Measurements from ENCODE around the gene CHST7.

CHST7 gene

DNA sequence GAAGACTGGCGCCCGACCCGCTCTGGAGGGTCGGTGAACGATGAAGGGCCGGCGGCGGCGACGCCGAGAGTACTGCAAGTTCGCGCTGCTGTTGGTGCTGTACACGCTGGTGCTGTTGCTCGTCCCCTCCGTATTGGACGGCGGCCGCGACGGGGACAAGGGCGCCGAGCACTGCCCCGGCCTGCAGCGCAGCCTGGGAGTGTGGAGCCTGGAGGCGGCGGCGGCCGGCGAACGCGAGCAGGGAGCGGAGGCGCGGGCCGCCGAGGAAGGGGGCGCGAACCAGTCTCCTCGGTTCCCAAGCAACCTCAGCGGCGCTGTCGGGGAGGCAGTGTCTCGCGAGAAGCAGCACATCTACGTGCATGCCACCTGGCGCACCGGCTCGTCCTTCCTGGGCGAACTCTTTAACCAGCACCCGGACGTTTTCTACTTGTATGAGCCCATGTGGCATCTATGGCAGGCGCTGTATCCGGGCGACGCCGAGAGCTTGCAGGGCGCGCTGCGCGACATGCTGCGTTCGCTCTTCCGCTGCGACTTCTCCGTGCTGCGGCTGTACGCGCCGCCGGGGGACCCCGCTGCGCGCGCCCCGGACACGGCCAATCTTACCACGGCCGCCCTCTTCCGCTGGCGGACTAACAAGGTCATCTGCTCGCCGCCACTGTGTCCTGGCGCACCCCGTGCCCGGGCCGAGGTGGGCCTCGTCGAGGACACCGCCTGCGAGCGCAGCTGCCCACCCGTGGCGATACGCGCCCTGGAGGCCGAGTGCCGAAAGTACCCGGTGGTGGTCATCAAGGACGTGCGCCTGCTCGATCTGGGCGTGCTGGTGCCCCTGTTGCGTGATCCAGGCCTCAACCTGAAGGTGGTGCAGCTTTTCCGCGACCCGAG, 568 bp downstream of the CHST7 start:
- peak; percentile 72 for DNase-seq

DNA sequence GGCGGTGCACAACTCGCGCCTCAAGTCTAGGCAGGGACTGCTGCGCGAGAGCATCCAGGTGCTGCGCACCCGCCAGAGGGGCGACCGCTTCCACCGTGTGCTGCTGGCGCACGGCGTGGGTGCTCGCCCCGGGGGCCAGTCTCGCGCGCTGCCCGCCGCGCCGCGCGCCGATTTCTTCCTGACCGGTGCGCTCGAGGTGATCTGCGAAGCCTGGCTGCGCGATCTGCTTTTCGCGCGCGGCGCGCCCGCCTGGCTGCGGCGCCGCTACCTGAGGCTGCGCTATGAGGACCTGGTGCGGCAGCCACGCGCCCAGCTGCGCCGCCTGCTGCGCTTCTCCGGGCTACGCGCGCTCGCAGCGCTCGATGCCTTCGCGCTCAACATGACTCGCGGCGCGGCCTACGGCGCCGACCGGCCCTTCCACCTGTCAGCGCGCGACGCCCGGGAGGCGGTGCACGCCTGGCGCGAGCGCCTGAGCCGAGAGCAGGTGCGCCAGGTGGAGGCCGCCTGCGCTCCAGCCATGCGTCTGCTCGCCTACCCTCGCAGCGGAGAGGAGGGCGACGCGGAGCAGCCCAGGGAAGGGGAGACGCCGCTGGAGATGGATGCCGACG, 1.3 kb downstream of the CHST7 start:
- DNase-seq: peak; percentile 21

DNA sequence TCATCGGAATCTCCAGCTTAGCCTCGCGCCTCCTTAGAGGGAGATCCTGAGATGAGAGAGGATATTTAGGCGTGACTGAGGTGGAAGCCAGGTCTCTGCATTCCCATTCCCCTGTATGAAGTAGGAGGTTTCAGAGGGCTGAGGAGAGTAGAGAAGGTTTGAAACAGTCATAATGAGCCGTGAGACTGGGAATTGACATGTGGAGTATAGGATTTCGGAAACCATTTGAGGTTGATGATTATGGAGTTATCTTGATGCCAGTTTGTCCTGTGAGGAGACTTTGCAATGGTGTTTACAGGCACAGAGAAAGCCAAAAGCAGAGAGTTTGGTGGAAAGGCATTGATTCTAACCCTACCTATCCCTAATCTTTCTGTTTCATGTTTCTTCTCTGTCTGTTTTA, 2.0 kb downstream of the CHST7 start:
- no peak for DNase-seq

DNA sequence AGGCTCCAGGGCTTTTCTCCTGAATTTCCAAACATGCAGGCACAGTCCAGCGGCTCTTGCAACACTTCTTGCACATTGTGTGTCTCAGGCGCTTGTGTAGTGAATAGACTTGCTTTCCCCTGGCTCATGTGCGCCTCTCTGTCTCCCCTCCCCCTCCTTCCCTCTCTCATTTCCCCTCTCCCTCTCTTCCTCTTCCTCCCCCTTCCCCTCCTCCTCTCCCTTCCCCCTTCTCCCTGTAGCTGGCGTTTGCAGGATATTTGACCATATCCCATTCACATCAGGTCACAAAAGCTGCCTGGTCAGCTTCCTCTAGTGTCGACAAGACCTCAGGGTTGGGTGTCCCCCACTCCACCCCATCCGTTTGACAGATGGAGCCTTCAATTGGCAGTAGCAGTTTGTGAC, 2.4 kb downstream of the CHST7 start:
- no peak for DNase-seq

DNA sequence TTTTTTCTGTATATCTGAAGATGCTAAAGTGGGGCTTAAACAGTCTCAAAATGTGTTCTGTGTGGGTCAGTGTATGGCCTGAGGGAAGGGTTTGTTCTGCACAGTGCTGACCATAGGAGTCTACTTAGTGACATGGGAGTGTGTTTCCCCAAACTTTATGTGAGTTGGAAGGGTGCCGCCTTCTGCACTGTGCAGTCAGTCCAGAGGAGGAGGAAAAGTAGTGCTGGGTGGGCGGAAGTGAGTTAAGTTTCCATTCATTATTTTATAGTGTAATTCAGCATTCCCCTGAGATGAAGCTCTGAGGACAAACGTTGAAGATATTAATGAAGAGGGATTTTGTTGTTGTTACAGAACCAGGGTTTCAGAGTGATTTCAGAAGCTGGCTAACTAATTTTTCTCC, 2.9 kb downstream of the CHST7 start:
- no peak for DNase-seq

DNA sequence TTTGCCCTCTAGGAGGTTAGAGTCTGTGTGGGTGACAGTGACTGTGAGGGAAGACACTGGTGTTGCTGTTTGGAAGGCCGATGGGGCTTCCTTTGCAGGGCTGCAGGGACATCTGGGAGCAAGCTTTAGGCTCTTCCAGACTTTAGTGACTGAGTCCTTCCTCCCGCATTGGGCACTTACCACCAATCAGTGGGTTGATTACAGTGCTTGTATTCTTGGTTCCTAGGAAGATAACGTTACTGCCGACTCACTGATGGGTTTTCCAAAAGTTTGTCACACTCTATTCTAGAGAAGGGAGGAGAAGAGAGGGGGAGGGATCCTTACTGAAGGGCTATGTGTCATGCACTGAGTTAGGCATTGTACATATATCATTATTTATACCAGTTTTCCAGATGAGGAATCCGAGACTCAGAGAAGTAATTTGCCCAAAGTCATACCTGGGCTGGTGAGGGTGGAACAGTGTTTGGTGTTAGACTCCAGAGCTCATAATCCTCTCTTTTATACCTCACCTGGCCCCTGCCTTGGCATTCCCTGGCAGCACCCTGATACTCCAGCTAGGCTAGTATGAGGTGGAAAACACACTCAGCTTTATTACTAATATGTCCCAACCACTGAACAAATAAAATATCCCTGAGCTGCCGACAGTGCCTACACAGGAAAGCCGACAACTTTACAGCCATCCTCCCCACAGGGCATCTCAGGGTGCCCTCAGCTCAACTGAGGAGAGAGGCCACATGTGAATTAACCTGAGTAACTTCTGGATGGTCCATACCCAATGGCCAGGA, 3.8 kb downstream of the CHST7 start:
- DNase-seq: no peak

DNA sequence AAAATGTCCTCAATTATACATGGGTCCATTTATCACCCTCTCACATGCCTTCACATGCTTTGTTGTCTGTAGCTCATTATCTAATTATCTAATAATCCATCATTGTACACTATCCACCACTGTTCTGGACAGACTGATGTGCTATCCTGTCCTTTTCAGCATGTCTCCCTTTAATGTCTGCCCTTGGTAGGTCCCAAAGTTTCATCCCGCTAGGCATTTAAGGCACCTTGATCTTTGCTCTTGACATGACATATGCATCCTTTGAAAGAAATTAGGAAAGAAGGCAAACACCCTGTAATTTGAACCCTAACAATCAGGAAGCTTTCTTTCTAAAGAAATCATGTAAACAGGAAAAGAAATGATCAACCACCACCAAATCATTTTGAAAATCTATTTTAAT, 5.7 kb downstream of the CHST7 start:
- DNase-seq: no peak

DNA sequence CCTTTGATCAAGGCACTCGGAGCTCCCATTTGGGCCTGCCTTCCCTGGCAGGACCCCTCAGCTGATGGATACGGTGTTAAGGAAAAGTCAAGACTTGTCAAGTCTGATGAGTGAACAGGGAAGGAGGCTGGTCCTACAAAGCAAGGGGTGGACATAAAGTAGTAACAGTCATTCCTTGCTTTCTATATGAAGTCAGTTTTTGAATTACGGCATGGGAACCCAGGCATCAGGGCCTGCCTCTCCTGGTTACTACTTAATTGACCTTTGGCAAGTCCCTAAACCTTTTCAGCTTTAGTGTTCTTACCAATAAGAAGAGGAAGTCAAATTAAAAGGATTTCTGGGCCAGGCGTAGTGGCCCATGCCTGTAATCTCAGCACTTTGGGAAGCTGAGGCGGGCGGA, 7.0 kb downstream of the CHST7 start:
- no peak for DNase-seq

DNA sequence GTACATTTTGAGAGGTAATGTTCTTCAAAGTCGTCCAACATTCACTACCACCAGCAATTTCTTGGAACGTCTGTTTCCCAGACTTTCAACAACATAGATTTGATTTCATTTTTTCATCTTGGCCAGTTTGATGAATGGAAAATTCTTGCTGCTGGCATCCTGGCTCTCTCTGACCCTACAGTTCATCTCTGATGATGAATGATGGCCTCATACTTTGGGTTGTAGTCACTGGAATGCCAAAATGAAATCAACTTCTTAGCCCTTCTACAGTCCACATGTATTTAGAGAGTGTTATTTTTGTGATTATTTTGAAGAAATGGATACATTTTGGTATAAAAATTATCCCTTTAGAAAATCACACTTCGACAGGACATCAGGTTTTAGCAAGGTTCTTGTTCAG, 8.8 kb downstream of the CHST7 start:
- DNase-seq: no peak

DNA sequence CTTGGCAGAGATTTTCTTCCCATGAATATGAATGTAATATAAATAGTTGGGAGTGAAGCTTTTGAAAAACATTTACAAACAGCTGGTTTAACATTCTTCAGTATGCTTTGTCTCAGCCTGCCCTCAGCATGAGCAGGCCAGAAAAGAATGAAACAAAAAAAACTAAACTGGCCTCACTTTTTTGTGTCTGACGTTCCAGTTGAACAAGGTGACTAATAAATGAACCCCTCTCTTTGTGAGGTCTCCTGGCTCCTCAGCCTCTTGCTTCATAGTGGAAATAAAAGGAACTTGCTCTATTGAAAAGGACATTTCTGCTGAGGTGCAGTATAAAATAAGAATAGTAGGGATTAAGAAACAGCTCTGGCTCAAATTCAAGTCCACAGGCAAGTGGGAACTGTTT, 9.4 kb downstream of the CHST7 start:
- no peak for DNase-seq

DNA sequence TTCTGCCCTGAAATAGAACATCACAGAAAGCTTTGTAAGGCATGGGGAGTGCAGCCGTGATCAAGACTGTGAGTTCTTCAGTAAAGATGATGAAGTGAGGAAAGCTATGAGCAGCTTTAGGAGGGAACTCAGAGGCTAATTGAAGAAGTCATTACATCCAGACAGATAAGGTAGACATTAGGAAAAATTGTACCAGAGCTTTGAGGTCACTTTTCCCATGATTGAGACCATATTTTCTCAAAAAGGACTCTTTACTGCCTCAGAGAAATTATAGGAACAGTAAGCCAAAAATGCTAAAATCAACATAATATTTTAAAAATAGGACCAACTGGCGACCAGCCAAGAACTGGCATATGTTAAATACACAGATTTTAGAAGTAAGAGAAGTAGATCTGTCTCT, 11.2 kb downstream of the CHST7 start:
- DNase-seq: no peak

DNA sequence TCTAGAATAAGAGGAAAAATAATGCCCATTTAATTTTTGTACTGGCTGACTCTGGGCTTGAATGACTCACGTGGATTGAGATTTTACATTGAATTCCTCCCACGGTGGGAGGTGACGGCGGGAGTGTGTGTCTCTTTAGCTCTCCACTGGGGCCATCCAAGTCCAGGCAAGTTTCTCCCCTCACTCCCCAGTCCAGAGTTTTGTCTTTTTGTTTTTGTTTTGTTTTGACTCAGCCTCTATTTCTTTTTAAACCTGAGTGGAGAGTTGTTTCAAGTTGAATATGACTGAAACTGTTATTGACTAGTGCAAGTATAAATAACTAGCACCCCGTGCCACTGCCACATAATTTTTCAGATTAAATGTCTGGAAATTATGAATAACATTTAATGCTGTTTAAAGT, 13.6 kb downstream of the CHST7 start:
- no peak for DNase-seq

DNA sequence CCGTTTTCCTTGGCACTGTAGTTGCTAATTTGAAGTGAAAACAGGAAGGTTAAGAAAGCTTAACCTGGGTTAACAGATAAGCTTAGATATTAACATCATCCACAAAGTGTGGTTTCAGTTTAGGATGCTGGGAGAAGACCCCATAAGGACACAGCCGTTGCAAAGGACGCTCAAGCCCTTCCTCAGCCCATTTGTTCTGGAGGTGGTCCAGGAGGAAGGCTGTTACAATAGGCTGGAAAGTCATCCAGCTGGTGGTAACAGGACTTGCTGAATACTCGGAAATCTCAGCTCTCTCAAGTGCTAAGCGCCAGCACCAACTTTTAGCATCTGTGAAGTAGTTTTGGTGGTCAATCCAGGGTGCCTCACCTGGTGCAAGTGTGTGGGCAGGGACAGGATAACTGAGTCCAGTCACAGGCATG, 14.2 kb downstream of the CHST7 start:
- no peak for DNase-seq

DNA sequence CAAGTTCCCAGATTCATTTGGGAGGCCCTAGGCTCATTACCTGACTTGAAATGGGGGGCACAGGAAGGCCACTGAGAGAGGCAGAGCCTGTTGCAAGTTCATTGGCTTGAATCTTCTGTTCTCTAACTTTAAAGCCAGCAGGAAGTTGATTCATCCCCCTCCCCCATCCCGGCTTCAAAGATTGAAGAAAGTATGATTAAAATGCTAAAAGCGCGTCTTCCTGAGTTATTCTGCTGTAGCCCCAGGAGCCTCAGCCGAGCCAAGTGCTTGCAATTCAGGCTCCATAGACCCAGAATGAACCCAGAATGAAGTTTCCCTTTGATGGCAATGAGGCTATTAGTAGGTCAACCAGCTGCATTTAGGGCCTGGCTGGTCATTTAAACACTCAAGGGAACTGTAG, 14.7 kb downstream of the CHST7 start:
- DNase-seq: no peak

DNA sequence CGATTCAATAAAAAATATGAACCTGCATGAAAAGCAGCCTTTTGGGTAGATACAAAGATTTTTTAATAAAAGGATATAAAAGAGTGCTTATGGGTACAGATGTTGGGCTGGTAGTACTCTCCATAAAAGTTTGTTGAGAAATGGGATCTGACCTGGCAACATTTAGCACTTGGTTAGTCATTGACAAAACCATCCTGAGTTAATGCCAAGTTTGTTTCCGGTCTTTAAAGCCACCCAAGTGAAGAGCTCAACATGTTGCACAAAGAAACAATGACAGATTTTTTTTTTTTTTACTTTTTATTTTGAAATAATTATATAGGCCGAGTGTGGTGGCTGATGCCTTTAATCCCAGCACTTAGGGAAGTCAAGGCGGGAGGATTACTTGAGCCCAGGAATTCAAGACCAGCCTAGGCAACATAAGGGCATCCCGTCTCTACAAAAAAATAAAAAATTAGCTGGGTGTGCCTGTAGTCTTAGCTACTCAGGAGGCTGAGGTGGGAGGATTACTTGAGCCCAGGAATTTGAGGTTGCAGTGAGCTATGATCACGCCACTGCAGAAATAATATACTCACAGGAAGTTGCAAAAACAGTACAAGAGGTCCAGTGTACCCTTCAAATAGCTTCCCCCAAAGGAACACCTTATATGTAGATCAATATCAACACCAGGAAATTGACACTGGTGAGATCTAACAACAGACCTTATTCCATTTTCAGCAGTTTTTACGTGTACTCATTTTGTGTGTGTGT, 16.6 kb downstream of the CHST7 start:
- no peak for DNase-seq

DNA sequence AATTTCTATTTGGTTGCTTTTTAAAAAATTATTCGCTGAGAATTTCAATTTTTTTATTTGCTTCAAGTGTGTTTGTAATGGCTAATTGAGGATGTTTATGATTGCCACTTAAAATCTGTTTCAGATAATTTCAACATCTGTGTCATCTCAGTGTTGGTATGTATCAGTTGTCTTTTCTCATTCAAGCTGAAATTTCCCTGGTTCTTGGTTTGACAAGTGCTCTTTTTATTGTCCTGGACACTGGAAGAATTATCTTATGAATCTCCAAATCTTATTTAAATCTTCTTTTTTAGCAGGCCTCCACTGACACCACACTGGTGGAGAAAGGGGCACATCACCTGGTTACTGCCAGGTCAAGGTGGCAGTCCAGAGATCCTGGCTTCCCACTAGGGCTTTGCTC, 21.5 kb downstream of the CHST7 start:
- DNase-seq: no peak

DNA sequence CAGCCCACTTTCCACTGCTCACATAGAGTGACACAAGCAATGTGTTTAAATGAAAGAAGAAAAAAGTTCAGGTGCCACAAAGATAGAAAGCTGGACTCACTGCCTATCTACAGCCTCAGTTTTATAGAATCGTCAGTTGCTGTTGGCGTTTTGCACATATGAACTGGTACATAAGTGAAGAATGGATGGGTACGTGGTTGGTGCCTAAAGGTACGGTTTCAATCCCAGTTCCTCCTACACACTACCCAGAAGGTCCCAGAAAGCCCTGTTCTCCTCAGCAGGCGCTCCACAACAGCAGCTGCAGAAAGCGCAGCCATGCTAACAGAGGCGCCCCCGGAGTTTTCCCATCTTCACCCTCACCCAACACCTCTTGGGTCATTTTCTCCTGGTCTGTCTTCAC, 23.6 kb downstream of the CHST7 start:
- no peak for DNase-seq

DNA sequence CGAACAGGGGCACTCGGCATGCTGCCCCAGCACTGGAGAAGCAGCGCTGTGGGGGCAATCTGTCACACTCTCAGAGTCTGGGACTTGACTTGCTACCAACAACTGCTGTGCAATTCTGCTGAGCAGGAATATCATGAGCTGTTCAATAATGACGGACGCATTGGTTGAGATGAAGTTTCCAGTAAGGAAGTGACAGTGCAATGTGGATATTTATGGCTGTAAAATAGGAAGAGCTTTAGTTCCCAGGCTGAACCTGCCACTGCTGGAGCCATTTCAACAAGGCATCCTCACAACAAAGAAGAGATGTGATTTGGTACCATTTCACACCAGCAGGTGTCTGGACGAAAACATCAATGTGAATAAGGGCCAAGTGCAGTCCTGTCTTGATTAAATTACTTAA, 24.2 kb downstream of the CHST7 start:
- DNase-seq: no peak

DNA sequence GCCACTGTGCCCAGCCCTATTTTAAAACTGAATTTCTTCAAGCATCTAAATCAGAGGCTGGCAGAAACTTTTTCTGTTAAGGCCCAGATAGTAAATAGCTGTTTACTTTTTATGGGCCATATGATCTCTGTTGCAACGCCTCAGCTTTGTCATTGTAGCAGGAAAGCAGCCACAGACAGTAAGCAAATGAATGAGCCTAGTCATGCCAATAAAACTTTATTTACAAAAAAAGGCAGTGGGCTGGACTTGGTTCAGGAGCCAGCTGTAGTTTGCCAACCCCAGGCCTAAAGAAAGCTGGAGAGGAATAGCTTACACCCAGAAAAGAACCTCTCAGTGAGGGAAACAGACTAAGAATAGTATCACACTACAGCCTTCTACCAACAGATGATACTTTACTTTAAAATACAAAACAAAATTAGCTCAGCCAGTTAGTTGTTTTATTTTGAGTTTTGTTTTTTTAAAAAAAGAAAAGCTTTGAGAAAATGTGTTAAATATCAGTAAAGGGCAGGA, 25.5 kb downstream of the CHST7 start:
- no peak for DNase-seq

DNA sequence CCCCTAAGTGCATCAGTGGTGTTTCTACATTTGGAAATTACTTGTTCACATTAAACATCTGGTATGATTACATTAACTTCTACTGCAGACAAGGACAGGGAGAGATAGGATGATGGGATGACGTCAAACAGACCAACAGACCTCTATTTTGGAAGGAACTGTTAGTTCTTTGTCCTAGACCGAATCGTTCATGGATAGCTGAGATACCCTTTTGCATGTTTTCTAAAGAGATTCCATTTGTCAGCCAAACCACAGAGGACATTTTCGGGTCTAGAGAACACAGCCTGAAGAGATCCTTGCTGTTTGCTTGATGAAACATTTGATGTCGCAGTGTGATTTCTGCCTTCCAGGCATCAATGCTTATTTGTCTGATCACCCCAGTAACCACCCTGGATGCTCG, 27.7 kb downstream of the CHST7 start:
- no peak for DNase-seq

DNA sequence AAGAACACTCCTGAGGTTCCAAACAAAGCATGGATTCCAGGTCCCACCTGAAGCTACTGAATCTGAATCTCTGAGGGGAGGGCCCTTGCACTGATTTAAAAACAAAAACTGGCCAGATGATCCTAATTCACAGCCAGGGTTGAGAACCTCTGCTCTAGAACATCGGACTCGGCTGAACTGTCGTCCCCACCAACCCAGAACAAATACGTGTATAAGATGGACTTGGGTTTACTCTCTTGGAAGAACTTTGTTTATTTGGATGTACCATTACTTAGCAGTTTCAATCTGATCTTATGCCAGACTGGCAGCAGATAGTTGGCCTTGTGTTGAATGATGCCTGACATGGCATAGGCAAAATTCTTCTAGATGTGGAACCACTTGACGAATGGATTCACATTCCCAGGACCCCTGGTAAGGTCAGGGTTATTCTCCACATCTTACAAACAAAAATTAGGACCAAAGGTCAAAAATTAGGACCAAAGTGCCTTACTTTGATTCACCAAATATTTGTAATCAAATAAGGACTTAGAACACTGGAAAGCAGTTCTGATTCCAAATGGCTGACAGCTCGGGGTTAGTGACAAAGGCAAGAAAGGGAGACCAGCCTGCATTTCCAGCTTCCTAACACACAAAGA, 29.0 kb downstream of the CHST7 start:
- DNase-seq: no peak

DNA sequence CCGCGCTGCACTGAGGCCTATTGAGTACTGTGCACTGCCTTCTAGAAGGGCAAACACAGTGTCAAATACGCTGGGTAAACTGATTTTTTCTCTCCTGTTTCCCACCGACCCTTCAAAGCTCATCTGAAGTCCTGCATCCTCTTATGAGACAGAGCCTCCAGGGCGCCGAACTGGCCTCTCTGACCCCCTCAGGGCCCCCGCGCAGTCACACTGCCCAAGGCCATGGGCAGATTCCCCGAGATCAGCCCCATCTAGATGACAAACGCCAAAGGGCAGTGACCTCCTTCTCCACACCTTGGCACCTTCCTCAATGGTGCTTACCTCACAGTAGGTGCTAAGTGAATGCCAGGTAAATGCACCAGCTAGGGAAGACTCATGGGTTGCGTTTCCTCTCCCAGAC, 34.4 kb downstream of the CHST7 start:
- DNase-seq: no peak

Data from CD4-positive, alpha-beta T cell treated with Interleukin-15 for 1 hour (primary cell).